HG02943 (cell line): ENCODE data around the gene DDX10.
"Not testable (repeated sequence)": the region's sequence is repeated elsewhere in the genome, so short reads cannot be mapped to it uniquely, and the experiment has no call there.

ENCODE experiments used
- ATAC-seq: cut with Tn5 transposase; IDR thresholded peaks from one replicate; pipeline ENCODE4 v1.9.1; 2021; ENCODE audit warnings: mild to moderate bottlenecking, low read depth, moderate library complexity; ENCODE audit not compliant: unreplicated experiment

DDX10 gene

DNA sequence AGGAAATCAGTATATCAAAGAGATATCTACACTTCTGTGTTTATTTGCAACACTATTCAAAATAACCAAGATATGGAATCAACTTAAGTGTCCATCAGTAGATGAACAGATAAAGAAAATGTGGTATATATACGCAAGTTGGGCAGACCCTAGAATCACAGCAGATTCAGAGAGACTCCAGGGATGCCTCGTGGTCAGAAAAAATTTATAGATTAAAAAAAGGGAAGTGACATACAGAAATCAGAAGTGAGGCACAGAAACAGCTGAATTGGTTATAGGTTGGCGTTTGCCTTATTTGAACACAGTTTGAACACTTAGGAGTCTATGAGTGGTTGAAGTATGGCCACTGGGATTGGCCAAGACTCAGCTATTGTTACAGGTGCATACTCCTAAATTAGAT lies 10.8 kb upstream of the DDX10 start:
- not testable (repeated sequence) for ATAC-seq

GRCh38 chr11:108654994-108655631 lies 9.8 kb upstream of the DDX10 start:
- ATAC-seq, result no peak

- ATAC-seq, result no peak
These were observed 2.2 kb upstream of the DDX10 start for GRCh38 chr11:108662700-108663099.

GRCh38 chr11:108663154-108663877 lies 1.6 kb upstream of the DDX10 start:
- peak; percentile 60 for ATAC-seq

- no peak for ATAC-seq
These were observed 1.5 kb downstream of the DDX10 start for GRCh38 chr11:108666373-108666772.

GRCh38 chr11:108669286-108669685 lies 4.4 kb downstream of the DDX10 start:
- no peak for ATAC-seq

DNA sequence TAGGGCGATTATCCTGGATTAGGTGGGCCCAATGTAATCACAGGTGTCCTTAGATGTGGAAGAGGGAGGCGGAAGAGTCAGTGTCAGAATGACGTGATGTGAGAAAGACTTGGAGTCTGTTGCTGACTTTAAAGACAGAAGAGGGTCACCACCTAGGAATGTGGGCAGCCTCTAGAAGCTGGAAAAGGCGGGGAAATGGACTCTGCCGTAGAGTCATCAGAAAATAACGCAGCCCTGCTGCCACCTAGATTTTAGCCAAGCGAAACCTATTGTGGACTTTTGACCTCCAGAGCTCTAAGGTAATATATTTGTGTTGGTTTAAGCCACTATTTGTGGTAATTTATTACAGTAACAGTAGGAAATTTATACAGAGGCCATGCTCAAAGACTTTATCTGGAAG lies 4.8 kb downstream of the DDX10 start:
- no peak for ATAC-seq

DNA sequence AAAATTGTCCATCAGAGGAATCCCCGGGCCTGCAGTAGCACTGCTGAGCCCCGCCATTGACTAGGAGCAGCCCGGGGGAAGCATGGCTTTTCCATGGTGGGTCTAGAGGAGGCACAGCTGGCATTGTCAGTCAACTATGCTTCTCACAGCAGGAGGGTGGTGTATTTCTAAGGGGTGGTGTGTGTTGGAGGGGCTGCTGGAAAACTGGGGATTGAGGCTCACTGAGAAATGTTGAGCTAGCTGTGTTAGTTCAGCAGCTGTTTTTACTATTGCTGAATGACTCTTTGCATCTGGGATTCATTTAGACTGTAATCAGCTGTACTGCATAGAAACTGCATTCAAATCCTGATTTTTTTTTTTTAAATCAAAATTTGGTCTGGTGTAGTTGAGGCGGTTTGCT lies 5.6 kb downstream of the DDX10 start:
- no peak for ATAC-seq

- ATAC-seq, result no peak
These were observed 7.2 kb downstream of the DDX10 start for GRCh38 chr11:108672113-108672512.

GRCh38 chr11:108672786-108673185 lies 7.9 kb downstream of the DDX10 start:
- no peak for ATAC-seq

- ATAC-seq, result no peak
These were observed 14.2 kb downstream of the DDX10 start for GRCh38 chr11:108679045-108679444.

- no peak for ATAC-seq
These were observed 15.4 kb downstream of the DDX10 start for GRCh38 chr11:108680271-108680670.

- no peak for ATAC-seq
These were observed 20.7 kb downstream of the DDX10 start for GRCh38 chr11:108685419-108686130.

- no peak for ATAC-seq
These were observed 29.0 kb downstream of the DDX10 start for GRCh38 chr11:108693852-108694251.

DNA sequence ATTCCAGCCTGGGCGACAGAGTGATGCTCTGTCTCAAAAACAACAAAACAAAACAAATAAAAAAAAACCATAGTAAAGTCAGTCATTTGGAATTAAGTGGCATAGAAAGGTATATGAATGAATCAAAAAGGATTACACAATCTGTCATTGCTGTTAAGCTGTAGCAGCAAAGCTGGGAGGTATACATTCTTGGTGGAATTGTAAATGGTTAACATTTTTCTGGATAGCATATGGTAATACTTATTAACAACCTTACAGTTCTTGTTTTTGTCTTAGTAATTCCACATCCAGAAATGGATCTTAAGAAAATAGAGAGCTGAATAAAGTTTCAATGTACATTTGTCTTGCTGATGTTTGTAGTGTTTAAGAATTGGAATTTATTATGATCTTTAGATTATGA lies 30.0 kb downstream of the DDX10 start:
- no peak for ATAC-seq

DNA sequence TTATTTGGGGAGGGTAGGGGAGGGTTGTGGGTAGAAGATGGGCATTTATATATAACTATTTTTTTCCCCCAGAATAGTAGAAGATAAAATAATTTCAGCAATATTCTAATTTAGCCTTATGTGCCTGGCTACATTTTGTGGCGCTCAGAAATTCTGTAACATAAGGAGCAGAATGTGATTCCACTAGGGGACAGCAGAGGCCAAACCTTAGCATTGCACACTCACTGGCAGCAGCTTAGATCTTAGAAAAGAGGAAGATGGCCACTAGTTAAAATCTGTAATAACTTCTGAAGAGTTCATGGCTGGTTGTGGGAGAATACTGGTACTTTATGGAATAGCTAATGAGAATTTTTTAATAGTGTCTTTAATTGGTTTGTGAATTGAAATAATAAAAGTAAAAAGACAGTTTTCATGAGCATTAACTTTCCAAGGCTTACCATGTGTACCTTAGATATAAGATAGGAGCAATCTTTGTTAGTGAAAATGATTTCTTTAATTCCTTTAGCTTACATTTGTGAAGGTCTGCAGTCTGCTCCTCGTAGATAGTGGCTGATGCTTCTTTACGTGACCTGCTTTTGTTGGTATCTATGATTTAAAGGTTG lies 33.1 kb downstream of the DDX10 start:
- no peak for ATAC-seq

DNA sequence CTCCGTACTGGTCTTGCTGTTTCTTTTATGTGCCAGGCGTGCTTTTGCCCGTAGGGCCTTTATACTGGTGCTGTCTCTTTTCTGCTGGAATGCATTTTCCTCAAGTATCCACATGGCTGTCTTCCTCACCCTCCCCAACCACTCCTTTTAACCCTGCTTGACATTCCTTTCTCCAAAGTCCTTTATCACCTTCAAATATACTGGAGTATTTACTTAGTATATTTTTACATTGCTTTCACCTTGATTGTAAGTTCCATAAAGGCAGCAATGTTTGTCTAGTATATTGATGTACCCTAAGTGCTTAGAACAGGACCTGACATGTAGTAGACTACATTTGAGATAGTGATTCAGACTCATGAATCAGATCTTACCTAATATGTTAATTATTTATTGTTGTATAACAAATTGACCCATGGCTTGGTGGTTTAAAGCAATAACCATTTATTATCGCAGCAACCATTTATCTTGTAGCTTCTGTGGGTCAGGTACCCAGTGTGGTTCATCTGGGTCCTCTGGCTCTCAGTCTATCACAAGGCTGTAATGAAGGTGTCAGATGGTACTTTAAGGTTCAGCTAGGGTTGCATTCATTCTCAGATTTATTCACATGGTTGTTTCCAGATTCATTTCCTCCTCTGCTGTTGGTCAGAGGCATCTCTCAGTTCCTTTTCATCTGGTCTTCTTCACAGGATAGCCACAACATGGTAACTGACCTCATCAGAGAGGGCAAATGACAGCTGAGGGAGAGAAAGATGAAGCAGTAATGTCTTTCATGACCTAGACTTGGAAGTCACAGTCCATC lies 34.2 kb downstream of the DDX10 start:
- peak; percentile 58 for ATAC-seq

DNA sequence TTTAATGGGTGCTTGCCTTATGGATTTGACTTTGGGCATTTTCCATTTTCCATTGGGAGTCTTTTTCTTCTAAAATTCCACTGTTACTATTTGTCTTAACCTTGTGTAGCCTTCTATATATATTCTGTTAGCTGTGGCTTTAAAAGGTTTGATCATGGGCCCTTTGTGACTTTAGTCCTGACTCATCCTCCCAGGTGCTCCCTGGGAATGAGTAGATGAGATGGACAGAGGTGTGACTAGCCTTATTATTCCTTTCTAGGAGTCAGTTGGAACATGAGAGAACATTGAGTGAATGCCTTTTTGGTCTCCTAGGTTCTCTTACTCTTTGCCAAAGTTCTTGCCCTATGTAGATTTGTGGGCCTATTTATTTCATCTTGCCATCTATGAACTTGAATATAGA lies 39.0 kb downstream of the DDX10 start:
- no peak for ATAC-seq

GRCh38 chr11:108705061-108705460 lies 40.2 kb downstream of the DDX10 start:
- no peak for ATAC-seq

GRCh38 chr11:108708173-108708572 lies 43.3 kb downstream of the DDX10 start:
- ATAC-seq, result no peak
